Psoas muscle (tissue), 8 donors: ENCODE results near the gene PTGDR2. TPM values are rescaled to one million over a fixed set of nuclear protein-coding genes. Genes with fewer than 3 reads are reported as not detected.

ENCODE experiments used
- ATAC-seq, 4 donors: fragments of 200-7000 bp; cut with Tn5 transposase; one replicate each; pipeline ENCODE4 v1.9.1; 2020; ENCODE audit warnings: moderate library complexity in 3 of 4, mild to moderate bottlenecking in 2 of 4
- DNase-seq, 2 donors: peaks; one replicate each; pipeline ENCODE4 v3.0.0-alpha.2; 2020
- H3K27ac ChIP-seq: fragments of 200-600 bp; one replicate; pipeline ENCODE4 v1.8.0; 2022
- H3K27me3 ChIP-seq, 3 donors: fragments of 200-600 bp in 1 of 3; one replicate each; pipeline versions ENCODE4 v1.6.1 to v1.8.0; 2013 to 2022; ENCODE audit warnings: low read length in 2 of 3, mild to moderate bottlenecking in 2 of 3, moderate library complexity in 1 of 3; ENCODE audit not compliant: insufficient read depth in 3 of 3
- H3K36me3 ChIP-seq, 2 donors: fragments of 200-600 bp in 1 of 2; one replicate each; pipeline versions ENCODE4 v1.6.1 to v1.8.0; 2013 to 2022; ENCODE audit warnings: low read depth in 1 of 2, mild to moderate bottlenecking in 1 of 2, moderate library complexity in 1 of 2; ENCODE audit not compliant: insufficient read depth in 1 of 2
- H3K4me1 ChIP-seq: fragments of 200-600 bp; one replicate; pipeline ENCODE4 v1.8.0; 2022
- H3K4me3 ChIP-seq: fragments of 200-600 bp; one replicate; pipeline ENCODE4 v1.8.0; 2022; ENCODE audit warnings: mild to moderate bottlenecking
- H3K9me3 ChIP-seq: fragments of 200-600 bp; one replicate; pipeline ENCODE4 v1.8.0; 2022
- CTCF ChIP-seq: fragments of 200-600 bp; IDR thresholded peaks from one replicate; pipeline ENCODE4 v1.8.0; 2022; ENCODE audit warnings: antibody characterized with exemption
- WGBS, 3 donors: extraction: QIAGEN DNeasy Blood & Tissue Kit; methylation state at CpG; one replicate each; pipeline versions ENCODE4 v1.1.6 to v1.1.7; 2013; 5-methylcytosine and 5-hydroxymethylcytosine counted together
- intact Hi-C, 2 donors: fragments of 100-400 bp; cut with DNase I; formaldehyde crosslinking; loops; one replicate each; pipeline versions ENCODE4 v1.11.0 to v1.14.2; 2022
- long read RNA-seq, 2 donors: library from polyadenylated mRNA; unstranded; transcript quantifications; one replicate each; pipeline ENCODE4 v2.0.0, GENCODE V29; 2021
- polyA plus RNA-seq, 3 donors: library from polyadenylated mRNA; stranded (reverse); fragments of 200-250 nt; gene quantifications; one replicate each; pipeline ENCODE4 v1.2.3, GENCODE V29; 2013
- total RNA-seq, 4 donors: library from RNA; stranded (reverse); fragmentation: NEBNext Ultra II Directional in 2 of 4; extraction: Animal tissue kit (Norgen Biotek cat#: 25700) in 2 of 4; gene quantifications; one replicate each; pipeline versions ENCODE4 v1.2.1 to v1.2.4, GENCODE V29; 2021 to 2023
- donor health status: healthy with polysubstance abuse.
- donor health status: DM: no; HTN: no; CAD: no; lungs with moderate emphysema.
- donor health status: Bipolar disorder and iron deficiency.
- donor health status: healthy.
- donor health status: DM: yes; HTN: yes; CAD: no.
- donor health status: DM: no; HTN: no; CAD: no.
- donor health status: DM: no; HTN: no; CAD: no.
- donor health status: DM: yes; HTN: yes; CAD: no.

Gene PTGDR2
- total RNA-seq (10 to 100 TPM in 1 of 4 donors, 1 to 10 TPM in 2, under 1 TPM in 1; 0.53 to 13.9 (median 1.1) TPM), polyA plus RNA-seq (1 to 10 TPM; 1.1 to 1.3 (median 1.2) TPM)
- long read RNA-seq, donor 1, result 0 reads
- long read RNA-seq, donor 2, partial matches to known transcripts, result 0 of 1 reads
- long read RNA-seq, donor 2, other reads (novel, unspliced or antisense), result 0 of 1 reads

- ATAC-seq (no peak), DNase-seq (peak in 1 of 2 donors; percentile 39)
- Histone ChIP-seq H3K27ac (no peak within 1 kb of the TSS), H3K27me3 (no peaks in the 10 kb centered on the region), H3K4me1 (no peaks in the 10 kb centered on the region), H3K36me3 (peaks cover 0 to 25% of the 10 kb centered on the region in 2 donors), H3K4me3 (peak within 1 kb of the TSS; percentile 34), H3K9me3 (no peaks in the 10 kb centered on the region)
- no peak for TF ChIP-seq CTCF
- 49 to 54% (median 51%) methylated on average over 14 of the region's 14 CpGs for whole genome bisulfite sequencing, 3 donors
- intact Hi-C loops, result no loop called here
Measured at GRCh38 chr11:60855726-60856633, at the start of gene PTGDR2. Gene PTGDR2 (minus strand): TSS chr11:60855950. CDS start chr11:60853722, 2,228 bp downstream.

GRCh38 chr11:60905047-60905446 lies 49.3 kb upstream of the PTGDR2 start:
- H3K27me3 ChIP-seq, result no peaks in the 10 kb centered on the region
- no peaks in the 10 kb centered on the region for H3K9me3 ChIP-seq
- 32 to 44% (median 38%) methylated on average over 6 of the region's 6 CpGs for WGBS, 3 donors
- peak overlapping the region; percentile 99 for H3K4me3 ChIP-seq
- peak overlapping the region; percentile 93 for H3K27ac ChIP-seq
- DNase-seq (no peak), ATAC-seq (no peak)
- H3K4me1 ChIP-seq, result peaks cover 16% of the 10 kb centered on the region
- H3K36me3 ChIP-seq, result peaks cover 8 to 45% of the 10 kb centered on the region in 2 donors
- no peak for TF ChIP-seq CTCF
- intact Hi-C loops, result no loop called here

- no peak overlapping the region for H3K4me3 ChIP-seq
- peaks cover 19 to 68% of the 10 kb centered on the region in 2 donors for H3K36me3 ChIP-seq
- ATAC-seq, result no peak
- peaks cover 16% of the 10 kb centered on the region for H3K4me1 ChIP-seq
- no peaks in the 10 kb centered on the region for H3K9me3 ChIP-seq
- H3K27ac ChIP-seq, result no peak overlapping the region
- DNase-seq, result no peak
- 83 to 89% (median 86%) methylated on average over 11 of the region's 11 CpGs for WGBS, 3 donors
- no peak for TF ChIP-seq CTCF
- H3K27me3 ChIP-seq, result no peaks in the 10 kb centered on the region
- intact Hi-C loops, result loop anchor here (2.0 to 5.0 kb wide), 2 partner anchors 60 kb away; partner anchors contain the start of gene CCDC86 (in 2 of the 2)
Measured at GRCh38 chr11:60902625-60903024, 46.9 kb upstream of the PTGDR2 start.

GRCh38 chr11:60900673-60901404 lies 45.1 kb upstream of the PTGDR2 start:
- ATAC-seq, result no peak
- Histone ChIP-seq H3K36me3 (peaks cover 21 to 86% of the 10 kb centered on the region in 2 donors), H3K27me3 (no peaks in the 10 kb centered on the region), H3K27ac (no peak overlapping the region), H3K9me3 (no peaks in the 10 kb centered on the region), H3K4me3 (no peak overlapping the region), H3K4me1 (peaks cover 16% of the 10 kb centered on the region)
- intact Hi-C loops, result loop anchor here in 1 of 2 donors (5.0 kb wide), 1 partner anchor 59 kb away; the partner anchor contains the start of gene CCDC86
- no peak for TF ChIP-seq CTCF
- DNase-seq, result no peak
- 50 to 67% (median 51%) methylated on average over 13 of the region's 13 CpGs for WGBS, 3 donors
